GM12864 (cell line): ENCODE data around the gene CD300LB.
A peak's percentile ranks its signal among the peaks of the same experiment; 100 is the strongest.

Experiments
- DNase-seq: peaks from one replicate; pipeline ENCODE4 v3.0.0-alpha.2; 2011; ENCODE audit warnings: low read depth
- H3K4me3 ChIP-seq: 2 replicates; pipeline ENCODE4 v1.5.1; 2011; ENCODE audit warnings: mild to moderate bottlenecking, low read depth, low read length, control low read depth
- CTCF ChIP-seq: IDR thresholded peaks from 2 replicates; pipeline ENCODE4 v1.5.1; 2011; ENCODE audit warnings: low read depth, mild to moderate bottlenecking, moderate library complexity, low read length, control low read depth, inconsistent platforms; ENCODE audit errors: missing control alignments

The CD300LB gene

GRCh38 chr17:74536890-74537289 is 5.6 kb upstream of the CD300LB start:
- no peak for DNase-seq
- TF ChIP-seq CTCF: no peak
- H3K4me3 ChIP-seq: no peak overlapping the region

- H3K4me3 ChIP-seq: no peak overlapping the region
- no peak for DNase-seq
- no peak for TF ChIP-seq CTCF
Observed at GRCh38 chr17:74532115-74532514, 840 bp upstream of the CD300LB start.

GRCh38 chr17:74530831-74531150 is 484 bp downstream of the CD300LB start:
- TF ChIP-seq CTCF: no peak
- no peak overlapping the region for H3K4me3 ChIP-seq
- DNase-seq: no peak

- TF ChIP-seq CTCF: no peak
- DNase-seq: no peak
- no peak overlapping the region for H3K4me3 ChIP-seq
Observed at GRCh38 chr17:74529243-74529642, 2.0 kb downstream of the CD300LB start.

GRCh38 chr17:74528491-74529199 is 2.6 kb downstream of the CD300LB start:
- H3K4me3 ChIP-seq: no peak overlapping the region
- no peak for TF ChIP-seq CTCF
- peak; percentile 51 for DNase-seq

- no peak for DNase-seq
- no peak overlapping the region for H3K4me3 ChIP-seq
- no peak for TF ChIP-seq CTCF
Observed at GRCh38 chr17:74527756-74528155, 3.5 kb downstream of the CD300LB start.

GRCh38 chr17:74527081-74527480 is 4.2 kb downstream of the CD300LB start:
- TF ChIP-seq CTCF: no peak
- no peak overlapping the region for H3K4me3 ChIP-seq

More at GRCh38 chr17:74527081-74527480, 4.2 kb downstream of the CD300LB start:
- no peak for DNase-seq
